CD4-positive, alpha-beta T cell (primary cell): ENCODE results near the gene TNK1. TPM values are rescaled to one million over a fixed set of nuclear protein-coding genes. Genes with fewer than 3 reads are reported as not detected.
A peak's percentile ranks its signal among the peaks of the same experiment; 100 is the strongest.
"Not testable (repeated sequence)": the region's sequence is repeated elsewhere in the genome, so short reads cannot be mapped to it uniquely, and the experiment has no call there.

Experiments used
- ATAC-seq: fragments of 200-7000 bp; cut with Tn5 transposase; one replicate; pipeline ENCODE4 v1.10.0; 2022; ENCODE audit warnings: mild to moderate bottlenecking; ENCODE audit not compliant: poor library complexity
- CTCF ChIA-PET: fragments of 350-600 bp; sonication (Branson Sonifier 250); formaldehyde crosslinking; loops from one replicate; lab custom pipeline; 2021; ENCODE audit warnings: antibody characterized with exemption, inconsistent platforms; lab: Charles Lee
- POLR2A ChIA-PET: fragments of 350-600 bp; sonication (Branson Sonifier 250); formaldehyde crosslinking; loops from one replicate; lab custom pipeline; 2021; ENCODE audit warnings: antibody characterized with exemption, inconsistent platforms; lab: Charles Lee
- DNase-seq, 14 experiments: peaks; one replicate each; pipeline ENCODE4 v3.0.0-alpha.2; 2013 to 2020; ENCODE audit warnings: mixed read lengths in 2 of 14
- H3K27ac ChIP-seq, 2 donors: one replicate each; pipeline versions ENCODE4 v1.5.1 to v1.7.0; 2013; ENCODE audit warnings: low read length in 2 of 2, low read depth in 1 of 2, mild to moderate bottlenecking in 1 of 2
- H3K27me3 ChIP-seq, 2 experiments: 1 replicate in 1 of 2; 2 replicates in 1 of 2; pipeline versions ENCODE4 v1.6.1 to v1.7.0; 2013; ENCODE audit warnings: low read length in 2 of 2, control low read depth in 1 of 2, mild to moderate bottlenecking in 1 of 2, moderate library complexity in 1 of 2; ENCODE audit not compliant: insufficient read depth in 2 of 2, control insufficient read depth in 1 of 2
- H3K36me3 ChIP-seq: one replicate; pipeline ENCODE4 v1.6.1; 2013; ENCODE audit warnings: low read length, control low read depth; ENCODE audit not compliant: insufficient read depth
- H3K4me1 ChIP-seq: one replicate; pipeline ENCODE4 v1.6.1; 2013; ENCODE audit warnings: low read length, control low read depth; ENCODE audit not compliant: insufficient read depth
- H3K4me3 ChIP-seq: one replicate; pipeline ENCODE4 v1.5.1; 2013; ENCODE audit warnings: mild to moderate bottlenecking, low read length, moderate library complexity
- H3K9me3 ChIP-seq, 2 experiments: 1 replicate in 1 of 2; 2 replicates in 1 of 2; pipeline versions ENCODE4 v1.6.1 to v1.7.0; 2013; ENCODE audit warnings: low read length in 2 of 2, mild to moderate bottlenecking in 2 of 2, control low read depth in 1 of 2, moderate library complexity in 1 of 2; ENCODE audit not compliant: control insufficient read depth in 1 of 2, insufficient read depth in 1 of 2
- H3K27ac Mint-ChIP-seq: one replicate; pipeline ENCODE4 v1.8.0; 2020; ENCODE audit warnings: mixed read lengths
- H3K27me3 Mint-ChIP-seq: one replicate; pipeline ENCODE4 v1.8.0; 2021; ENCODE audit warnings: mixed read lengths
- H3K36me3 Mint-ChIP-seq: one replicate; pipeline ENCODE4 v1.8.0; 2021; ENCODE audit warnings: low read depth, mixed read lengths
- H3K4me1 Mint-ChIP-seq: one replicate; pipeline ENCODE4 v1.8.0; 2021; ENCODE audit warnings: low read depth, mixed read lengths
- H3K4me3 Mint-ChIP-seq: one replicate; pipeline ENCODE4 v1.8.0; 2020; ENCODE audit warnings: mild to moderate bottlenecking, mixed read lengths
- H3K9me3 Mint-ChIP-seq: one replicate; pipeline ENCODE4 v1.8.0; 2020; ENCODE audit warnings: mixed read lengths
- intact Hi-C, 2 experiments: fragments of 100-400 bp; cut with DNase I in 1 of 2; cut with micrococcal nuclease in 1 of 2; formaldehyde crosslinking; loops; one replicate each; pipeline versions ENCODE4 v1.15.1 to v1.9.0; 2023 to 2025; cut with DNase I, micrococcal nuclease
- polyA plus RNA-seq, 2 donors: library from polyadenylated mRNA; unstranded; fragments of 120-200 nt; gene quantifications; one replicate each; pipeline ENCODE4 v1.2.1, GENCODE V29; 2013
- total RNA-seq, 174 experiments: library from RNA in 2 of 174; stranded (reverse) in 2 of 174; gene quantifications; one replicate each; pipeline ENCODE4 v1.2.3 and lab custom pipeline; 2021 to 2026
- TF ChIP-seq, protein P1 (sequence below): fragments of 200-600 bp; IDR thresholded peaks from one replicate; pipeline ENCODE4 v1.8.0; 2022; ENCODE audit warnings: antibody characterized with exemption, mild to moderate bottlenecking

TNK1 gene
- 10 to 100 TPM; 11.0 to 12.4 TPM for total RNA-seq
- polyA plus RNA-seq (2013, experiment 1 of 2), result 7.9 TPM
- polyA plus RNA-seq (2013, experiment 2 of 2), result 12.8 TPM
- total RNA-seq (lab: John Stamatoyannopoulos, UW), result 2.2 to 17.1 (median 6.3) reads per million in 172 experiments

DNA sequence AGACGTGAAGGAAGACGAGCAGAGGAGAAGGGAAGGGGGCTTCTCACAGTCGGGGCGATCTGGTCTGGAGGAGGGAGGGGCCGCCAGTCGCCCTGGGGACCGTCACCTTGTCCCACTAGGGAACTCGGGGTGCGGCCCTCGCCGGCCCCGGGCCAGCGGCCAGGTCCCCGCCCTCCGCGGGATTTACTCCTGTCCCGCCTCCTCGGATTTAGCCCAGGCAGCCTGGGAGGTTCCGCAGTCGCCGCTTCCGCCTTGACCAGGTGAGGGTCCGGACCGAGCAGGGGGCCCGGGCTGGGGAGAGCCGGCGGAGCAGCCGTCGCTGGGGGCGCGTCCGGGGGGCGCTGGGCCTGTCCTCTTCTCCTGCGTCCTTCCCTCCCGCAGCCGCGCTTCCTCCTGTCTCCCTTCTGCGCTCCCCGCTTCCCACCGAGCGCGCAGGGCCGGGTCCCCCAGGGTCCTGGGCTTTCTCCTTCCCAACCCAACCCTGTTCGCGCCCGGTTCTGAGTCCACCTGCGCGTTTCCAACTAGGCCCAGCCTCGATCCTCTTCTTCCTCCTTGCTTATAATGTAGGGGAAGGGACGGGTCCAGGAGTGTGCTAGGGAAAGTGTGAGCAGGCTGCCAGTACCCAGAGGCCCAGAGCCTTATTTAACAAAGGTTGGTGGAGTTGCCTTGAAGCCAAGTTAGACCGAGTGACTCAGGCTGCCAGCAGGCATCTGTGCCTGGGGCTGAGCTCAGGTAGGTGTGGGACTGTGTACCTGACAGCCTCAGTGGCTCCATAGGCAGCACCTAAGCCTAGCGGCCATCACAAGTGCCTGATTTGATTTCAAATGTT, at the start of gene TNK1:
Gene TNK1 (plus strand): TSS at position 235 of the 829 bp plus-strand sequence. CDS start 1,838 bp downstream, outside the sequence.
- Mint-ChIP-seq H3K36me3 (peaks cover 8% of the 10 kb centered on the region), H3K27me3 (peaks cover 55% of the 10 kb centered on the region), H3K9me3 (no peaks in the 10 kb centered on the region), H3K4me1 (peaks cover 10% of the 10 kb centered on the region), H3K27ac (no peak within 1 kb of the TSS), H3K4me3 (peak within 1 kb of the TSS; percentile 56)
- no peak for ATAC-seq
- peaks cover 0 to 4% of the 10 kb centered on the region in 2 experiments for H3K9me3 ChIP-seq
- DNase-seq, result no peak
- no peak within 1 kb of the TSS for H3K4me3 ChIP-seq
- POLR2A ChIA-PET, result no interaction called here
- CTCF ChIA-PET, result interaction anchor here (0.8 kb wide), 1 partner anchor 25 kb away, joined by 4 read pairs; no protein-coding TSS in a partner anchor
- TF ChIP-seq, protein P1, sequence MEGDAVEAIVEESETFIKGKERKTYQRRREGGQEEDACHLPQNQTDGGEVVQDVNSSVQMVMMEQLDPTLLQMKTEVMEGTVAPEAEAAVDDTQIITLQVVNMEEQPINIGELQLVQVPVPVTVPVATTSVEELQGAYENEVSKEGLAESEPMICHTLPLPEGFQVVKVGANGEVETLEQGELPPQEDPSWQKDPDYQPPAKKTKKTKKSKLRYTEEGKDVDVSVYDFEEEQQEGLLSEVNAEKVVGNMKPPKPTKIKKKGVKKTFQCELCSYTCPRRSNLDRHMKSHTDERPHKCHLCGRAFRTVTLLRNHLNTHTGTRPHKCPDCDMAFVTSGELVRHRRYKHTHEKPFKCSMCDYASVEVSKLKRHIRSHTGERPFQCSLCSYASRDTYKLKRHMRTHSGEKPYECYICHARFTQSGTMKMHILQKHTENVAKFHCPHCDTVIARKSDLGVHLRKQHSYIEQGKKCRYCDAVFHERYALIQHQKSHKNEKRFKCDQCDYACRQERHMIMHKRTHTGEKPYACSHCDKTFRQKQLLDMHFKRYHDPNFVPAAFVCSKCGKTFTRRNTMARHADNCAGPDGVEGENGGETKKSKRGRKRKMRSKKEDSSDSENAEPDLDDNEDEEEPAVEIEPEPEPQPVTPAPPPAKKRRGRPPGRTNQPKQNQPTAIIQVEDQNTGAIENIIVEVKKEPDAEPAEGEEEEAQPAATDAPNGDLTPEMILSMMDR, result no peak
- no peak within 1 kb of the TSS for H3K27ac ChIP-seq
- intact Hi-C loops, result loop anchor here in 1 of 2 experiments (10.0 kb wide), 1 partner anchor 54 kb away; the partner anchor contains the start of genes FGF11 and TMEM102
- no peaks in the 10 kb centered on the region for H3K36me3 ChIP-seq
- peaks cover 21 to 22% of the 10 kb centered on the region in 2 experiments for H3K27me3 ChIP-seq
- H3K4me1 ChIP-seq, result peaks cover 28% of the 10 kb centered on the region

DNA sequence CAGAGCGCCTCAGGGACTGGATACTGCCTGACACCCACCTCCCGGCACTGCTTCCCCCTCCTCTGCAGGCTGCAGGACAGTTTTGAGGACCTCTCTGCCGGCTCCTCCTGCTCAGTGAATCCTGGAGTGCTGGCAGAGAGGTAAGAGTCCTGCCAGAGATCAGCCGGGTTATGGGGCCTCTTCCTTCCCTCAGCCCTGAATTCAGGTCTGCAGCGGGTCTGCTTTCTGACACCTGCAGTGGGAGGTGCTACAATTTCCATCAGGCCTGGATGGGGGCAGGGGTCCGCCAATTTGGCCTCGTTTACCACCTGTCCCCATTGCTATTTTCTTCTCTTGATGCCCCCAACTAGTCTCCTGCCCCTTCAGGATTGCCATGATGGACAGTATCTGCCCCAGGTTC, 48.8 kb upstream of the TNK1 start:
- Mint-ChIP-seq H3K27ac (peak overlapping the region; percentile 83), H3K36me3 (peaks cover 25% of the 10 kb centered on the region), H3K4me1 (peaks cover 60% of the 10 kb centered on the region), H3K4me3 (peak overlapping the region; percentile 80), H3K9me3 (no peaks in the 10 kb centered on the region), H3K27me3 (no peaks in the 10 kb centered on the region)
- Histone ChIP-seq H3K27ac (peak overlapping the region in 1 of 2 donors; percentile 36), H3K27me3 (no peaks in the 10 kb centered on the region), H3K9me3 (no peaks in the 10 kb centered on the region), H3K36me3 (no peaks in the 10 kb centered on the region), H3K4me3 (no peak overlapping the region), H3K4me1 (peaks cover 77% of the 10 kb centered on the region)
- intact Hi-C loops, result no loop called here
- TF ChIP-seq, protein P1, result no peak
- ATAC-seq (no peak), DNase-seq (no peak)
- ChIA-PET POLR2A (interaction anchor here (0.5 to 4.1 kb wide), 3 partner anchors 13 to 19 kb away, joined by 3 to 46 read pairs (median 3); partner anchors contain the start of gene GPS2), CTCF (no interaction called here)

DNA sequence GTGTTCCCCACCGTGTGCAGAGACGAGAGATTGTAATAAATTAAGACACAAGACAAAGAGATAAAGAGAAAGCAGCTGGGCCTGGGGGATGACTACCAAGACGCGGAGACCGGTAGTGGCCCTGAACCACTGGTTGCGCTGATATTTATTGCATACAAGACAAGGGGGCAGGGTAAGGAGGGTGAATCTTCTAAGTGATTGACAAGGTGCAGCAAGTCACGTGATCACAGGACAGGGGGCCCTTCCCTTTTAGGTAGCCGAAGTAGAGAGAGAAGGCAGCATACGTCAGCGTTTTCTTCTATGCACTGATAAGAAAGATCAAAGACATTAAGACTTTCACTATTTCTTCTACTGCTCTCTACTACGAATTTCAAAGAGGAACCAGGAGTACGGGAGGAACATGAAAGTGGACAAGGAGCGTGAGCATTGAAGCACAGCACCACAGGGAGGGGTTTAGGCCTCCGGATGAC, 48.3 kb upstream of the TNK1 start:
- CTCF ChIA-PET, H3K4me3 ChIP-seq, ATAC-seq, intact Hi-C loops, H3K27me3 ChIP-seq, H3K27me3 Mint-ChIP-seq, H3K9me3 ChIP-seq, H3K36me3 ChIP-seq, H3K9me3 Mint-ChIP-seq: not testable (repeated sequence)
- Histone ChIP-seq H3K27ac (peak overlapping the region in 1 of 2 donors; percentile 36), H3K4me1 (peaks cover 81% of the 10 kb centered on the region)
- peak overlapping the region; percentile 83 for H3K27ac Mint-ChIP-seq
- peaks cover 64% of the 10 kb centered on the region for H3K4me1 Mint-ChIP-seq
- POLR2A ChIA-PET, result interaction anchor here (0.5 to 0.6 kb wide), 2 partner anchors 13 to 19 kb away, joined by 3 read pairs; no protein-coding TSS in a partner anchor
- peak overlapping the region; percentile 80 for H3K4me3 Mint-ChIP-seq
- peaks cover 30% of the 10 kb centered on the region for H3K36me3 Mint-ChIP-seq
- DNase-seq, result peak in 6 of 14 experiments; percentile 27 to 75 (median 50)
